ENCODE data around the gene HTR3B.
"Not testable (repeated sequence)": the region's sequence is repeated elsewhere in the genome, so short reads cannot be mapped to it uniquely, and the experiment has no call there.

HTR3B gene

DNA sequence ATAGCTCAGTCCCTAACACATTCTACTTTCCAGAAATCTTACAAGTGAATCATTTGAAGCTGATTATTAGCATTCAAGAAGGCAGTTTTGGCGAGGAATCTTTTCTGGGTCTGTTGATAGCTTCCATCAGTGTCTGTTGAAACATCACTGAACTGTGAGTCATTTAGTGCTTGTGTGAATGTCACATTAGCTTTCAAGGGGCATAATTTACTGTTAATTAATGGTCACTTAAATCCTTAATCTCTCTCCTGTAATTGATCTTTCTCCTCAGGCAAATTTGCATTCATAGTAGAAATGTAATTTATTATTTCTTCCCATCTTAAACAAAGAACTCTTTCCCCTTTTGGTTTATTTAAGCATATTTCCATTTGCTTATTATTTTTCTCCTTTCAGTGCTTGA lies 2.6 kb downstream of the HTR3B start:
- Histone ChIP-seq H3K9me3 (ENCODE audit: control insufficient read depth in 2 of 2, low read length in 2 of 2) (no peaks in the 10 kb centered on the region), H3K4me1 (ENCODE audit: control insufficient read depth in 2 of 2, insufficient read depth in 2 of 2, low read length in 2 of 2) (peaks cover 8 to 9% of the 10 kb centered on the region in 2 donors), H3K27ac (ENCODE audit: low read depth in 2 of 2, low read length in 2 of 2) (no peak overlapping the region), H3K9ac (ENCODE audit: low read depth in 1 of 2, low read length in 2 of 2) (no peak overlapping the region), H3K36me3 (ENCODE audit: control insufficient read depth in 2 of 2, insufficient read depth in 2 of 2, low read length in 2 of 2) (no peaks in the 10 kb centered on the region), H3K4me3 (ENCODE audit: low read length in 2 of 2) (no peak overlapping the region), H3K27me3 (ENCODE audit: control insufficient read depth in 2 of 2, insufficient read depth in 2 of 2, low read length in 2 of 2) (peaks cover 5 to 7% of the 10 kb centered on the region in 2 donors)

DNA sequence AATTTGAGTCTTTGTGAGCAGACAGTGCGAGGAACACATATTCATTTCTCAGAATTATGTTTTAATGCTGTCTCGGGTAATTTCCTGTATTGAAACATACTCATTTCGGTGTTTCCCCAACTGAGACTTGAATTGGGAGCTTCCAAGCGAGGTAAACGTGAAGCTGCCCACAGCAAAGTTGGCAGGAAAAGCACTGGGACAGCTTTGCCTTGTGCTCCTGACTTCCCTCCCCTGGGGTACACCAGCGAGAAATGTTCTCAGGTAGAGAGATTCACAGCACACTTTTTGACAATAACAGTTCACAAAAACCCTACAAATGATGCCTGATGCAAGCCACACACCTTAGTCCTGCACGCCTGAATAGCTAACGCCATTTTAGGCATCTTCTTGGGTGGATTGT lies 3.1 kb downstream of the HTR3B start:
- H3K27ac ChIP-seq (ENCODE audit: low read depth in 2 of 2, low read length in 2 of 2), result no peak overlapping the region
- H3K36me3 ChIP-seq (ENCODE audit: control insufficient read depth in 2 of 2, insufficient read depth in 2 of 2, low read length in 2 of 2), result no peaks in the 10 kb centered on the region
- no peak overlapping the region for H3K4me3 ChIP-seq (ENCODE audit: low read length in 2 of 2)

DNA sequence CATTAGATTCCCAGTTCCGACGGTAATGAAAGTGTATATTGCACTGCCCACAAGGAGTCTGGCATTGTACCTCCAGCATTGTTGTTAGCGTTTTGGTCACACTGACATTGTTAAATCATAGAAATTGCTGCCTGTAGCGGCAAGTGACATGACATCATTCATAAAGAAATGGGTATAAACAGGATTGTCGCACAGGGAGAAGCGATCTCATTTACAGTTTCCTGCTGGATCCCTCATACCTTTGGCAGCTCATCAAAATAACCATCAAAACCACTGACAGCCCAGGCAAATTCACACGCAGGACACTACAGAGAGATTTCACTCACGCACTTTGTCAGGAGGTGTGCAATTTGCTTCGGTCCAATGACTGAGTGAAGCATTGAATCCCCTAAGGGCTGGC lies 3.5 kb downstream of the HTR3B start:
- H3K36me3 ChIP-seq (ENCODE audit: control insufficient read depth in 2 of 2, insufficient read depth in 2 of 2, low read length in 2 of 2), result no peaks in the 10 kb centered on the region
- peaks cover 5 to 7% of the 10 kb centered on the region in 2 donors for H3K27me3 ChIP-seq (ENCODE audit: control insufficient read depth in 2 of 2, insufficient read depth in 2 of 2, low read length in 2 of 2)
- no peak overlapping the region for H3K27ac ChIP-seq (ENCODE audit: low read depth in 2 of 2, low read length in 2 of 2)
- H3K9ac ChIP-seq (ENCODE audit: low read depth in 1 of 2, low read length in 2 of 2), result no peak overlapping the region
- peaks cover 8 to 9% of the 10 kb centered on the region in 2 donors for H3K4me1 ChIP-seq (ENCODE audit: control insufficient read depth in 2 of 2, insufficient read depth in 2 of 2, low read length in 2 of 2)
- no peaks in the 10 kb centered on the region for H3K9me3 ChIP-seq (ENCODE audit: control insufficient read depth in 2 of 2, low read length in 2 of 2)
- no peak overlapping the region for H3K4me3 ChIP-seq (ENCODE audit: low read length in 2 of 2)

More for the DNA sequence above, 3.1 kb downstream of the HTR3B start:
- peaks cover 5 to 7% of the 10 kb centered on the region in 2 donors for H3K27me3 ChIP-seq (ENCODE audit: control insufficient read depth in 2 of 2, insufficient read depth in 2 of 2, low read length in 2 of 2)
- H3K9me3 ChIP-seq (ENCODE audit: control insufficient read depth in 2 of 2, low read length in 2 of 2), result no peaks in the 10 kb centered on the region
- H3K4me1 ChIP-seq (ENCODE audit: control insufficient read depth in 2 of 2, insufficient read depth in 2 of 2, low read length in 2 of 2), result peaks cover 8 to 9% of the 10 kb centered on the region in 2 donors
- no peak overlapping the region for H3K9ac ChIP-seq (ENCODE audit: low read depth in 1 of 2, low read length in 2 of 2)

DNA sequence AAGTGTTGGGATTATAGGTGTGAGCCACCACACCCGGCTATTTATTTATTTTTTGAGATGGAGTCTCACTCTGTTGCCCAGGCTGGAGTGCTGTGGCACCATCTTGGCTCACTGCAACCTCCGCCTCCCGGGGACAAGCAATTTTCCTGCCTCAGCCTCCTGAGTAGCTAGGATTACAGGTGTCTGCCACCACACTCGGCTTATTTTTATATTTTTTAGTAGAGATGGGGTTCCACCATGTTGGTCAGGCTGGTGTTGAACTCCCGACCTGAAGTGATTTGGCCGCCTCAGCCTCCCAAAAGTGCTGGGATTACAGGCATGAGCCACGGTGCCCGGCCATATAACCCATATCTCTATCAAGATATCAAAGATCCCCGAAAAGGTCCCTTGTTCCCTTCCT lies 6.9 kb downstream of the HTR3B start:
- not testable (repeated sequence) for H3K4me1 ChIP-seq (ENCODE audit: control insufficient read depth in 2 of 2, insufficient read depth in 2 of 2, low read length in 2 of 2); H3K27ac ChIP-seq (ENCODE audit: low read depth in 2 of 2, low read length in 2 of 2); H3K27me3 ChIP-seq (ENCODE audit: control insufficient read depth in 2 of 2, insufficient read depth in 2 of 2, low read length in 2 of 2); H3K4me3 ChIP-seq (ENCODE audit: low read length in 2 of 2); H3K36me3 ChIP-seq (ENCODE audit: control insufficient read depth in 2 of 2, insufficient read depth in 2 of 2, low read length in 2 of 2); H3K9me3 ChIP-seq (ENCODE audit: control insufficient read depth in 2 of 2, low read length in 2 of 2); H3K9ac ChIP-seq (ENCODE audit: low read depth in 1 of 2, low read length in 2 of 2)

DNA sequence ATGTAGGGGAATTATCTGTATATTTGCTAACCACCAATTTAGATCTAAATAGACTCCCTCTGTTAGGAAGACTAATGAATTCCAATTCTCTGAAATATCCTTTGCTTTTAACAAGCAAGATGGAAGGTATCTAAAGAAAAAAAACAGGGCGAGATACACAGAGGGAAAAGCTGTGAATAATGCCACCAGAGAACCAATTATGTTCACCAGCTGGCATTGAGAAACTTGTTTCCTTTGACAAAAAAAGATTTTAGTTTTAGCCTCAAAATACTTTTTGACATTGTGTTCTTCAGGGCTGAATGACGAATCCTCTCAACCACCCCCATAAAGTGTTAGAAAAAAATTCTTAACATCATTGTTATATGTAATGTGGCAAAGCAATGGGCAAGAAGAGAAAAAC lies 19.0 kb downstream of the HTR3B start:
- no peak overlapping the region for H3K4me3 ChIP-seq (ENCODE audit: low read length in 2 of 2)
- H3K27me3 ChIP-seq (ENCODE audit: control insufficient read depth in 2 of 2, insufficient read depth in 2 of 2, low read length in 2 of 2), result no peaks in the 10 kb centered on the region
- no peaks in the 10 kb centered on the region for H3K9me3 ChIP-seq (ENCODE audit: control insufficient read depth in 2 of 2, low read length in 2 of 2)
- H3K9ac ChIP-seq (ENCODE audit: low read depth in 1 of 2, low read length in 2 of 2), result no peak overlapping the region
- H3K36me3 ChIP-seq (ENCODE audit: control insufficient read depth in 2 of 2, insufficient read depth in 2 of 2, low read length in 2 of 2), result no peaks in the 10 kb centered on the region
- H3K4me1 ChIP-seq (ENCODE audit: control insufficient read depth in 2 of 2, insufficient read depth in 2 of 2, low read length in 2 of 2), result no peaks in the 10 kb centered on the region
- no peak overlapping the region for H3K27ac ChIP-seq (ENCODE audit: low read depth in 2 of 2, low read length in 2 of 2)

DNA sequence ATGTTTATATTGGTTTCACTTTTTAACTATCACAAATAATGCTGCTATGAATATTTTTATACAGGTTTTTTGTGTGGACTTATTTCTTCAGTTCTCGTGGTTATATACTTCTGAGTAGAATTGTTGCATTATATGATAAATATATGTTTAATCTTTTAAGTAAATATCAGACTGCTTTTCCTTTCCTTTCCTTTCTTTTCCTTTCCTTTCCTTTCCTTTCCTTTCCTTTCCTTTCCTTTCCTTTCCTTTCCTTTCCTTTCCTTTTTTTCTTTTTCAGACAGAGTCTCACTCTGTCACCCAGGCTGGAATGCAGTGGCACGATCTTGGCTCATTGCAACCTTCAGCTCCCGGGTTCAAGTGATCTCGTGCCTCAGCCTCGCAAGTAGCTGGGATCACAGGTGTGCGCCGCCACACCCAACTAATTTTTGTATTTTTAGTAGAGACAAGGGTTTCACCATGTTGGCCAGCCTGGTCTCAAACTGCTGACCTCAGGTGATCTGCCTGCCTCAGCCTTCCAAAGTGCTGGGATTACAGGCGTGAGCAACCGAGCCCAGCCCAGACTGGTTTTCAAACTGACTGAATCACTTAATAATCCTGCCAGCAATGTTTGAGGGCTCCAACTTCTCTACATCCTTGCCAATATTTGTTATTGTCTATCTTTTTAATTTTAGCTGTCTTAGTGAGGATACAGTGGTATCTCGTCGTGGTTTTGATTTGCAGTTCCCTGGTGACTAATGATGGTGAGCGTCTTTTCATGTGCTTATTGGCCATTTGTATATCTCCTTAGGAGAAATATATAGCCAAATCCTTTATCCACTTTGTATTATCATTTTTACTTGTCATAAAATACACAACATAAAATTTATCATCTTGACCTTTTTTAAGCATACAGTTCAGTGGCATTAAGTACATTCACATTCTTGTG lies 21.9 kb downstream of the HTR3B start:
- H3K4me3 ChIP-seq (ENCODE audit: low read length in 2 of 2), result no peak overlapping the region
- no peaks in the 10 kb centered on the region for H3K27me3 ChIP-seq (ENCODE audit: control insufficient read depth in 2 of 2, insufficient read depth in 2 of 2, low read length in 2 of 2)
- no peak overlapping the region for H3K27ac ChIP-seq (ENCODE audit: low read depth in 2 of 2, low read length in 2 of 2)
- H3K9me3 ChIP-seq (ENCODE audit: control insufficient read depth in 2 of 2, low read length in 2 of 2), result no peaks in the 10 kb centered on the region
- H3K36me3 ChIP-seq (ENCODE audit: control insufficient read depth in 2 of 2, insufficient read depth in 2 of 2, low read length in 2 of 2), result no peaks in the 10 kb centered on the region
- no peaks in the 10 kb centered on the region for H3K4me1 ChIP-seq (ENCODE audit: control insufficient read depth in 2 of 2, insufficient read depth in 2 of 2, low read length in 2 of 2)
- no peak overlapping the region for H3K9ac ChIP-seq (ENCODE audit: low read depth in 1 of 2, low read length in 2 of 2)

DNA sequence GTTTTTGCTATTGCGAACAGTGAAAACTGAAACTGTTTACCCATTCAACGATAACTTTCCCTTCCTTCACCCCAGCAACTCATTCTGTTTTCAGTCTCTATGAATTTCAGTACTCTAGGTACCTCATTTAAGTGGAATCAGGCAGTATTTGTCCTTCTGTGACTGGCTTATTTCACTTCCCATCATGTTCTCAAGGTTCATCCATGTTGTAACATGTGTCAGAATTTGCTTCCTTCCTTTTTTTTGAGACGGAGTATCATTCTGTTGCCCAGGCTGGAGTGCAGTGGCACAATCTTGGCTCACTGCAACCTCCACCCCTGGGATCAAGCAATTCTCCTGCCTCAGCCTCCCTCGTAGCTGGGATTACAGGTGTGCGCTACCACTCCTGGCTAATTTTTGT lies 23.7 kb downstream of the HTR3B start:
- H3K4me3 ChIP-seq (ENCODE audit: low read length in 2 of 2), result no peak overlapping the region
- H3K4me1 ChIP-seq (ENCODE audit: control insufficient read depth in 2 of 2, insufficient read depth in 2 of 2, low read length in 2 of 2), result no peaks in the 10 kb centered on the region
- H3K9me3 ChIP-seq (ENCODE audit: control insufficient read depth in 2 of 2, low read length in 2 of 2), result no peaks in the 10 kb centered on the region
- no peak overlapping the region for H3K27ac ChIP-seq (ENCODE audit: low read depth in 2 of 2, low read length in 2 of 2)
- H3K36me3 ChIP-seq (ENCODE audit: control insufficient read depth in 2 of 2, insufficient read depth in 2 of 2, low read length in 2 of 2), result no peaks in the 10 kb centered on the region
- no peaks in the 10 kb centered on the region for H3K27me3 ChIP-seq (ENCODE audit: control insufficient read depth in 2 of 2, insufficient read depth in 2 of 2, low read length in 2 of 2)
- H3K9ac ChIP-seq (ENCODE audit: low read depth in 1 of 2, low read length in 2 of 2), result no peak overlapping the region

DNA sequence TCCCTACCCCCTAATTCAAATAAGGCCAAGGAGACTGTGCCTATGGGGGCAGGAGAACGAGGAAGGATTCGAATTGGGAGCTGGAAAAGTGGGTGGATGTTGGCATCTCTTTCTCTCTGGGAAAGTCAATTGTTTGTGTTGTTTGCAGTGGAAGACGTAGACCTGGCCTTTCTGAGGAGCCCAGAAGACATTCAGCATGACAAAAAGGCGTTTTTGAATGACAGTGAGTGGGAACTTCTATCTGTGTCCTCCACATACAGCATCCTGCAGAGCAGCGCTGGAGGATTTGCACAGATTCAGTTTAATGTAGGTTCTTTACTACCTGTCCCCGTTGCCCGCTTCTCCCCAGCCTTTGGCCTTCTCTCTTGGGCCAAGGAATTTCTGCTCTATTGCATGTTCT lies 28.2 kb downstream of the HTR3B start:
- Histone ChIP-seq H3K4me1 (ENCODE audit: control insufficient read depth in 2 of 2, insufficient read depth in 2 of 2, low read length in 2 of 2) (no peaks in the 10 kb centered on the region), H3K27me3 (ENCODE audit: control insufficient read depth in 2 of 2, insufficient read depth in 2 of 2, low read length in 2 of 2) (no peaks in the 10 kb centered on the region), H3K9ac (ENCODE audit: low read depth in 1 of 2, low read length in 2 of 2) (no peak overlapping the region), H3K36me3 (ENCODE audit: control insufficient read depth in 2 of 2, insufficient read depth in 2 of 2, low read length in 2 of 2) (no peaks in the 10 kb centered on the region), H3K9me3 (ENCODE audit: control insufficient read depth in 2 of 2, low read length in 2 of 2) (no peaks in the 10 kb centered on the region), H3K27ac (ENCODE audit: low read depth in 2 of 2, low read length in 2 of 2) (no peak overlapping the region), H3K4me3 (ENCODE audit: low read length in 2 of 2) (no peak overlapping the region)

DNA sequence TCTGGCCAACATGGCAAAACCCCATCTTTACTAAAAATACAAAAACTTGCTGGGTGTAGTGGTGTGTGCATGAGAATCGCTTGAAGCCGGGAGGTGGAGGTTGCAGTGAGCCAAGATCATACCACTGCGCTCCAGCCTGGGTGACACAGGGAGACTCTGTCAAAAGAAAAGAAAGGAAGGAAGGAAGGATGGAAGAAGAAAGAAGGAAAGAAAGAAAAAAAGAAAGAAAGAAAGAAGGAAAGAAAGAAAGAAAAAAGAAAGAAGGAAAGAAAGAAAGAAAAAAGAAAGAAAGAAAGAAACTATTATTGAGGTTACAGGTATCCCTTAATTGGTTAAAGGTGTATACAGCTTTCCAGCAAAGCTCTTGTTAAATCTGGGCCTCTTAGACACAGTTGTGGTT lies 29.6 kb downstream of the HTR3B start:
- H3K9ac ChIP-seq (ENCODE audit: low read depth in 1 of 2, low read length in 2 of 2); H3K27me3 ChIP-seq (ENCODE audit: control insufficient read depth in 2 of 2, insufficient read depth in 2 of 2, low read length in 2 of 2); H3K9me3 ChIP-seq (ENCODE audit: control insufficient read depth in 2 of 2, low read length in 2 of 2); H3K36me3 ChIP-seq (ENCODE audit: control insufficient read depth in 2 of 2, insufficient read depth in 2 of 2, low read length in 2 of 2); H3K4me1 ChIP-seq (ENCODE audit: control insufficient read depth in 2 of 2, insufficient read depth in 2 of 2, low read length in 2 of 2); H3K27ac ChIP-seq (ENCODE audit: low read depth in 2 of 2, low read length in 2 of 2); H3K4me3 ChIP-seq (ENCODE audit: low read length in 2 of 2): not testable (repeated sequence)

DNA sequence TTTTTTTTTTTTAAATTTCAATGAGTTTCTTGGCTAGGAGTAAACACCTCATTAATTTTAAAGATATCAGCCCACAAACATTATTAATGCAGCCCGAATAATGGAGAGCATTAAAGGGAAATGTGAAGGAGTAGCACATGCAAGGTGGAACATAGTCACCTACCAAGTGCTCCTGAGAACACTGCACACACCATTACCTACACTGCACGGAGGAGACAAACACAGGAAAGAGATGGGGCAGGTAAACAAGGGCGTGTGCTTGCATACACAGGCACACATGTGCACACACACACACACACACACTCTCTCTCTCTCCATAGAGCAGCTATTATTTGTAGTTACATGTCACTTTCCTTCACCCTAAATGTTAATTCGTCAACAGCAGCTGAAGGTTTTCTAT lies 30.2 kb downstream of the HTR3B start:
- no peaks in the 10 kb centered on the region for H3K36me3 ChIP-seq (ENCODE audit: control insufficient read depth in 2 of 2, insufficient read depth in 2 of 2, low read length in 2 of 2)
- H3K27me3 ChIP-seq (ENCODE audit: control insufficient read depth in 2 of 2, insufficient read depth in 2 of 2, low read length in 2 of 2), result no peaks in the 10 kb centered on the region
- H3K4me1 ChIP-seq (ENCODE audit: control insufficient read depth in 2 of 2, insufficient read depth in 2 of 2, low read length in 2 of 2), result no peaks in the 10 kb centered on the region
- no peaks in the 10 kb centered on the region for H3K9me3 ChIP-seq (ENCODE audit: control insufficient read depth in 2 of 2, low read length in 2 of 2)
- H3K27ac ChIP-seq (ENCODE audit: low read depth in 2 of 2, low read length in 2 of 2), result no peak overlapping the region
- H3K4me3 ChIP-seq (ENCODE audit: low read length in 2 of 2), result no peak overlapping the region
- H3K9ac ChIP-seq (ENCODE audit: low read depth in 1 of 2, low read length in 2 of 2), result no peak overlapping the region

Data from mucosa of rectum (tissue), 2 donors.